Kidney epithelial cell (primary cell): ENCODE measurements around the gene SEMA7A. TPM values are rescaled to one million over a fixed set of nuclear protein-coding genes. Genes with fewer than 3 reads are reported as not detected.

Experiments used
- DNase-seq: peaks from one replicate; pipeline ENCODE4 v3.0.0-alpha.2; 2010; ENCODE audit warnings: low read depth
- H3K27me3 ChIP-seq: 2 replicates; pipeline ENCODE4 v1.6.0; 2011; ENCODE audit warnings: low read length; ENCODE audit not compliant: control insufficient read depth, insufficient read depth
- H3K36me3 ChIP-seq: 2 replicates; pipeline ENCODE4 v1.5.1; 2011; ENCODE audit warnings: low read length; ENCODE audit not compliant: control insufficient read depth, insufficient read depth
- H3K4me3 ChIP-seq: 2 replicates; pipeline ENCODE4 v1.5.1; 2011; ENCODE audit warnings: low read depth, mild to moderate bottlenecking, control low read depth, low read length
- total RNA-seq: library from RNA; depleted of rRNA; stranded (reverse); fragments of >200 nt; gene quantifications from 2 replicates; pipeline ENCODE4 v1.2.3, GENCODE V29; 2015
- TF ChIP-seq, protein P1 (sequence below): IDR thresholded peaks from 2 replicates; pipeline ENCODE4 v1.5.1; 2011; ENCODE audit warnings: mild to moderate bottlenecking, moderate library complexity, low read length, control low read depth, inconsistent platforms; ENCODE audit not compliant: insufficient read depth, poor library complexity, severe bottlenecking

The SEMA7A gene
- total RNA-seq, 1 donor from 2014 or later: 289 TPM

DNA sequence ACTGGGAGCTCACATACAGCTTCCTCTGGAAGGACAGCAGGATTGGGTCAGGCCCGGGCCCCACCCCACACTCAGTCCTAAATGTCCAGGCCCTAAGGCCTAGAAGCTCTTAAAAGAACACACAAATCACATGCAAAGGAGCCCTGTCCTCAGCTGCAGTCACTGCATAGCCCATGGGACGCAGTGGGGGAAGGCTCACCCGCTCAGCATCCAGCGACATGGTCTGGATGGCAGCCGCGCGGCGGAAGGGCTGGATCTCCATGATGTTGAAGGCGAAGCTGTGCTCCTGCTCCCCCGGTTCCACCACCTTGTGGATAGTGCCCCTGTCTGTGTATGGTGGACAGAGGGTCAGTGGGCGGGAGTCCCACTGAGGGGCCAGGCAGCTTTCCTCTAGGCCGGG is 22.1 kb downstream of the SEMA7A start:
- TF ChIP-seq, protein P1, sequence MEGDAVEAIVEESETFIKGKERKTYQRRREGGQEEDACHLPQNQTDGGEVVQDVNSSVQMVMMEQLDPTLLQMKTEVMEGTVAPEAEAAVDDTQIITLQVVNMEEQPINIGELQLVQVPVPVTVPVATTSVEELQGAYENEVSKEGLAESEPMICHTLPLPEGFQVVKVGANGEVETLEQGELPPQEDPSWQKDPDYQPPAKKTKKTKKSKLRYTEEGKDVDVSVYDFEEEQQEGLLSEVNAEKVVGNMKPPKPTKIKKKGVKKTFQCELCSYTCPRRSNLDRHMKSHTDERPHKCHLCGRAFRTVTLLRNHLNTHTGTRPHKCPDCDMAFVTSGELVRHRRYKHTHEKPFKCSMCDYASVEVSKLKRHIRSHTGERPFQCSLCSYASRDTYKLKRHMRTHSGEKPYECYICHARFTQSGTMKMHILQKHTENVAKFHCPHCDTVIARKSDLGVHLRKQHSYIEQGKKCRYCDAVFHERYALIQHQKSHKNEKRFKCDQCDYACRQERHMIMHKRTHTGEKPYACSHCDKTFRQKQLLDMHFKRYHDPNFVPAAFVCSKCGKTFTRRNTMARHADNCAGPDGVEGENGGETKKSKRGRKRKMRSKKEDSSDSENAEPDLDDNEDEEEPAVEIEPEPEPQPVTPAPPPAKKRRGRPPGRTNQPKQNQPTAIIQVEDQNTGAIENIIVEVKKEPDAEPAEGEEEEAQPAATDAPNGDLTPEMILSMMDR: no peak
- Histone ChIP-seq H3K36me3 (peaks cover 4% of the 10 kb centered on the region), H3K27me3 (no peaks in the 10 kb centered on the region), H3K4me3 (no peak overlapping the region)
- no peak for DNase-seq

GRCh38 chr15:74410502-74410901 is 23.3 kb downstream of the SEMA7A start:
- Histone ChIP-seq H3K27me3 (no peaks in the 10 kb centered on the region), H3K4me3 (no peak overlapping the region), H3K36me3 (peaks cover 4% of the 10 kb centered on the region)
- TF ChIP-seq, protein P1: no peak
- no peak for DNase-seq

GRCh38 chr15:74409225-74409624 is 24.5 kb downstream of the SEMA7A start:
- Histone ChIP-seq H3K4me3 (no peak overlapping the region), H3K36me3 (peaks cover 4% of the 10 kb centered on the region), H3K27me3 (no peaks in the 10 kb centered on the region)
- DNase-seq: no peak
- TF ChIP-seq, protein P1: no peak

- Histone ChIP-seq H3K4me3 (no peak overlapping the region), H3K36me3 (peaks cover 4% of the 10 kb centered on the region), H3K27me3 (no peaks in the 10 kb centered on the region)
- DNase-seq: no peak
- TF ChIP-seq, protein P1: no peak
Observed at GRCh38 chr15:74408815-74409214, 24.9 kb downstream of the SEMA7A start.

GRCh38 chr15:74408385-74408784 is 25.4 kb downstream of the SEMA7A start:
- no peak for DNase-seq
- Histone ChIP-seq H3K27me3 (no peaks in the 10 kb centered on the region), H3K36me3 (peaks cover 4% of the 10 kb centered on the region), H3K4me3 (no peak overlapping the region)
- TF ChIP-seq, protein P1: no peak

GRCh38 chr15:74406992-74407705 is 26.6 kb downstream of the SEMA7A start:
- TF ChIP-seq, protein P1: peak; percentile 21
- Histone ChIP-seq H3K4me3 (no peak overlapping the region), H3K36me3 (peaks cover 3% of the 10 kb centered on the region), H3K27me3 (no peaks in the 10 kb centered on the region)
- peak; percentile 91 for DNase-seq
